Suppressor macrophage (primary cell): ENCODE data around the gene MOGAT3.
A peak's percentile ranks its signal among the peaks of the same experiment; 100 is the strongest.

Experiments
- DNase-seq, 4 experiments: peaks; one replicate each; pipeline ENCODE4 v3.0.0-alpha.2; 2020 to 2022

MOGAT3 gene

DNA sequence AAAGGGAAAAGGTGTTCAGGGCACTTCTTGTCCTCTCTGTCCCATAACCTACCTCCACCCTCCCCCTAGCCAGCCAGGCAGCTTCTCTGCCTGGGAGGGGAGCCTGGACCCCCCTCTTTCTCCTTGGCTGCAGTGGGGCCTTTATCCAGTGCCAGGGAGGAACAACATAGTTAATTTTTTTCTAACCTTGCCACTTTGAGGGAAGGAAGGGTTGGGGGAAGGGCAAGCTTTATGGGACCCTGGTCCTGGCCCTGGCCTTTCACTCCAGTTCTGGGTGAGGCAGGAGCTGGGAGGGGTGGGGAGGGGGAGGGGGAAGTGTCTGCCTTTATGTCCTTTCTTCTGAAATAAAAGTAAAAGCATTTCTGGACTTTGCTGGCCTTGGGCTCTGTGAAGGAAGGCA, 39.9 kb downstream of the MOGAT3 start:
- DNase-seq, result no peak

DNA sequence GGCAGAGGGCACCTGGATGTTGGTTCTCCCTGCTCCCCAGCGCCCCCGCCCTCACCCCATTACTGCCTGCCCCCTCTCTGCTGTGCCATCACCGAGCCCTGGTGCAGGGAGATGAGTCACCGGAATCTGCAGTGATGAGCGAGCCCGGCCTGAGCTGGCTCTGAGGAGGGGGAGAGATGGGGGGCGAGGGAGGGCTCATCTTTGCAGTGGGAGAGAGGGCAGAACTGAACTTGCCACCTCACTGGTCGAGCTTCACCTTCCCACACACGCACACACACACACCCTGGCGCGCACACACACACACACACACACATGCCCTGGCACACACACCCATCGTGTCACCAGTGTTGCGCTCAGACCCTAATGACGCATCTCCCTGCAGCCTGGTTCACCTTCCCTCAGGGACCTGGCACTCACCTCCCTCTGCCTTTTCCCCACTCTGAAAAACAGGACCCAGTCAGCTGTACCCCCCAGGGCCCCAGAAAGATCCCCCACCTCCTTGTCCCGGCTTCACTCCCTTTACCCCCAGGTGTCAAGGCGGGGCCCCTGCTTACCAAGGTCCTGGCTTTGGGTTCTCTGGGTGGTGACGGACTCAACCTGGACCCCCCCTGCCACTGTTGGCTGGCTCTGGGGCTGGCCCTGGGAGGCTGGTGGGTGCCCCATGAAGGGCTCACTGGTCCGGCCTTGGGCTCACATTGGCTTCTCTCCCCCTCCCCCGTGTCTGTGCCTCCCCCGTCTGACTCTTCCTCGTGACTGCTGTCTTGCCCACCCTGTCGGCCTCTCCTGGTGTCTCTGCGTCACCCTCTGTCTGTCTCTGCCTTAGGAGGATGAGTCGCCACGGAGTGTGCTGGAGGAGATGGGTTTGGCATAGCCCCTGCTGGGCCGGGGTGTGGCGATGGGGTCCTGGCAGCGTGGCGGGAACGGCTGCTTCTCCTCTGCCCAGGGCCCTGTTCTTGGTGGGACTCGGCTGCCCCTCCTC, 40.9 kb downstream of the MOGAT3 start:
- no peak for DNase-seq

DNA sequence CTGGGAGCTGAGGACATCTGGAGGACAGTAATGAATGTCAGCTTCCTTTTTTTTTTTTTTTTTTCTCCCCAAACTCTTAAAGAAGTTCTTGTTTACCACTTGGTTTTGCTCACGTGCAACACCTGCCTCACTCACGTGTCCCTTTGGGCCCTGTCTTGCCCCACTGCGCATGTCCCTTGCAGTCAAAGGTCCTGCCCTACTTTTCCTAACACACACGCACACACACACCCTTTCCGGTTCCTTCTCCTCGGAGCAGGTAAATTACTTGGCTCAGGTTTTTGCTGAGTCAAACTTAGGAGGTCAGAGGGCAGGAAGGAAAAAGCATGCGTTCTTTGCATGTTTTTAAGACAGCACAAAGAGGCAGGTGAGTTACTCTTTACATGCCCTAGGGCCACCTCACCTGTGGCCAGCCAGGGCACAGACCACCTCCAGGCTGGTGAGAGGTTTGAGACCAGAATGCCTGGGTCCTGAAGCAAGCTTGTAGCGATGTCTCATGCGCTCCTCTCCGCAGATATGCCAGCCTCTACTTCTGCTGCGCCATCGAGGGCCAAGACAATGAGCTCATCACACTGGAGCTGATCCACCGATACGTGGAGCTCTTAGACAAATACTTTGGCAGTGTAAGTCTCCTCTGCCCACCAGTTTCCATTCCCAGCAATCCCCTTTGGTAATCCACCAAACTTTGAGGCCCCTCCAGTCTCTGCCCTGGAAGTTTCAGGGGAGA, 43.8 kb downstream of the MOGAT3 start:
- no peak for DNase-seq

DNA sequence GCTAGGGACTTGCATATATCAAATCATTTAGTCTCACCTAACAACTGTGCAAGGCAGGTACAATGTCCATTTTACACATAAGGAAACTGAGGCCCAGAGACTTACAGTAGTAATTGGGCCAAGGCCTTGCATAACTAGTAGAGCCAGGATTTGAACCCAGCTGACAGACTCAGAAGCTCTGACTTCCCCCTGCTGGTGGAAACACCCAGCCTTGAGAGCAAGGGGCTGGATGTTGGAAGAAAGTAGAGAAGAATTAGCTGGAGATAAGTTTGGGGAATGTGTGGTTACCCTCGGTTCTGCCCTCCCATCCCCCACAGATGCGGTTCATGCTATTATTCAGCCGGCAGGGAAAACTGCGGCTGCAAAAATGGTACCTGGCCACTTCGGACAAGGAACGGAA, 44.6 kb downstream of the MOGAT3 start:
- DNase-seq, result no peak

DNA sequence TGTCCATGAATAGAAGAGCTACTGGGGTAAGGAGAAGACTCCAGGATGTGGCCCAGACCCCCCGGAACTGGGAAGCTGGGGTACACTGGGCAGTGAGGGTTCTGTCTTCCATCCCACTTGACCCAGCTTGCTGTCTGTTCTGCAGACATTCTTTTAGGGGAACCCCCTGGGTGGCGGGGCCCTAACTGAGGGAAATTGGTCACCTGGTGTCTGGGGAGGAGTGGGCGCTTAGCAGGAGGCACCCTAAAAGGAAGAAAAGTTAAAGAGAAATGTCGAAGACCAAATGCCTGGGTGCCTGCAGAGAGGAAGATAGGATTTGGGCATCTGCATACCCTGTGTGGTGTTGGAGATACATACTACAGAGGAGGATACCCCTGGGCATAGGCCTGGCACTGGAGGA, 45.5 kb downstream of the MOGAT3 start:
- peak in 1 of 4 experiments; percentile 45 for DNase-seq

DNA sequence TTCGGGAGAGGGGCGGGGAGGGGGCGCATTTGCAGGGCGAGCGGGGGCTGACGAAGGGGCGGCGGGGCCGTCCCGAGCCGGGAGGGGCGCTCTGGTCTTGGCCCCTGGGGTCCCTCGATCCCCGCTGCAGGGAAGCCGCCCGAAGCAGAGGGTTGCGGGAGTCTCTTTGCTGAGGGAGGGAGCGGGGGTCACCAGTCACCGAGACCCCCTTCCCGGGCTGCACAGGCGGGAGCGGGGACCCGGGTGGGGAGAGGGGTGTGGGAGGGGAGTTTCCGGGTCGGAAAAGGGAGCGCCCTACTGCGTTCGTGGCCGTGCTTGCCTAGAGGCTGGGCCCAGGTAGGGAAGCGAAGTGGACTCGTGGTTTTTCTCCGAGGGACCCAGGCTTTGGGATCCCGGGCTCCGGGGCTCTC, 46.1 kb downstream of the MOGAT3 start:
- no peak for DNase-seq

DNA sequence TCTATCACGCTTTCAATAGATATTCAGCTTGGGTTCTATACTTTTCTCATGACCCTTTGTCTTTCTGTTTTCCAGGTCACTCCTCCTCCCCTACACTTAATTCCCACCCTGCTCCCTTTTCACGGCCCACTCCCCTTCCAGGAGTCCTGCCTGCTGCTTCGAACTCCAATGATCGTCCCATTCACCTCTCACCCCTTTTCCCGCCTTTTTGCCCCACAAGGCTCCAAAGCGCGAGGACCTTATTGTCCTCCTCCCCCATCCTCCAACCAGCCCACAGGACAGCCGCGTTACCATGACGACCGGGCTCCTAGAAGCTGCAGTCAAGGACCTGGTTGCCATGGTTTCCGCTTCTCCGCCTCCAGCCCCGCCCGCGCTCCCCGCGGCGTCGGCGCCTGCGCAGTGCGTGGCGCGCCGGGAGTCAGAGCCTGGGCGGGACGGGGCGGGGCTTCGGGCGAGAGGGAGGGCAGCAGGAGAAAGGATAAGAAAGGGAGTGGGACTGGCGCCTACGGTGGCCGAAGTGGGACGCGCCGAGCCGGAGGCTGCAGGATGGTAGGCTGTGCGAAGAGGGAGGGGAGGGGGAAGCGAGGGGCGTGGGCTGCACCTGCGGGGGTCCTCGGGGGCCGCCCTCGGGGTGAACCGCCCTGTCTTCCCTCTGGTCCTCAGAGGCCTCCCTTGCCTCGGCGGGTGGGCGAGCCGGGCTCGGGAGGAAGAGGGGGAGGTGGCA, 46.7 kb downstream of the MOGAT3 start, which contains the start of gene AP1S1:
TSS of gene AP1S1 (plus strand) at position 508 of the 724 bp plus-strand sequence. CDS start at position 547, 39 bp downstream.
- peak; percentile 87 to 96 (median 94) for DNase-seq

DNA sequence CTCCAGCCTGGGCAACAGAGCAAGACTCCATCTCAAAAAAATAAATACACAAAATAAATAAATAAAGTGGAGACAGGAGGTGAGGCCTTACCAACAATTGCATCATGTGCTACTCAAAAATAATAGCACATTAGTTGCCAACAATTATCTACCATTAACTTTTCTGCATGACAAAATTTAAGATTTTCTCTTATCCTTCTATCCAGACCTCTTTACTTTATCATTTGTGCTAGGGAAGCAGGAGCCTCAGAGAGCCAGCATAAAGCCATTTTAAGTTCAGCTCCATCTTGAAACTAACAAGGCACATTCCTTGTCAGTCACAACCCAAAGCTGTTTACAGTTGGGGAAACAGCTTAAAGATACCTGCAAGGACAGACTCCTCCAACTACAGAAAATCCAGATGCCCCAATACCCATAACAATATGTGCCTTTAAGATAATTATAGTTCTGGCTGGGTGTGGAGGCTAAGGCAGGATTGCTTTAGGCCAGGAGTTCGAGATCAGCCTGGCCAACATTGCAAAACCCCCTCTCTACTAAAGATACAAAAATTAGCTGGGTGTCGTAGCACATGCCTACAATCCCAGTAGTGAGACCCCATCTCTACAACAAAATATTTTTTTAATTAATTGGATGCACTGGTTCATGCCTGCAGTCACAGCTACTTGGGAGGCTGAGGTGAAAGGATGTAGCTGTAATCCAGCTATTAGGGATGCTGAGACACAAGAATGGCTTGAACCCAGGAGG, 48.8 kb downstream of the MOGAT3 start:
- DNase-seq, result no peak
